HL-60 (cell line): ENCODE data around the gene CDHR1.

Experiments used
- DNase-seq, 2 experiments: peaks; one replicate each; pipeline ENCODE4 v3.0.0-alpha.2; 2010 to 2020; ENCODE audit warnings: low read depth in 1 of 2, low spot score in 1 of 2
- H3K27ac ChIP-seq: fragments of 250-450 bp; sonication (Bioruptor Pico); replicated peaks from 2 replicates; pipeline ENCODE4 v1.5.1; 2020; ENCODE audit warnings: mild to moderate bottlenecking, moderate library complexity
- H3K27me3 ChIP-seq: fragments of 250-450 bp; sonication (Bioruptor Pico); 2 replicates; pipeline ENCODE4 v1.5.1; 2021; ENCODE audit warnings: mild to moderate bottlenecking, moderate library complexity; ENCODE audit not compliant: insufficient read depth, poor library complexity, severe bottlenecking
- H3K4me3 ChIP-seq: replicated peaks from 2 replicates; pipeline ENCODE4 v1.5.1; 2011; ENCODE audit warnings: mild to moderate bottlenecking, control low read depth, low read length; ENCODE audit not compliant: insufficient read depth
- GABPA ChIP-seq: IDR thresholded peaks from 2 replicates; pipeline ENCODE4 v1.6.1; 2012; ENCODE audit warnings: low read depth
- POLR2AphosphoS5 ChIP-seq: IDR thresholded peaks from 2 replicates; pipeline ENCODE4 v1.6.1; 2012; ENCODE audit warnings: low read depth
- REST ChIP-seq: IDR thresholded peaks from 2 replicates; pipeline ENCODE4 v1.6.1; 2012; ENCODE audit warnings: low read depth; ENCODE audit not compliant: insufficient replicate concordance
- SPI1 ChIP-seq: IDR thresholded peaks from 2 replicates; pipeline ENCODE4 v1.6.1; 2012; ENCODE audit warnings: low read depth, mild to moderate bottlenecking, borderline replicate concordance
- TF ChIP-seq, protein P1 (sequence below): IDR thresholded peaks from one replicate; pipeline ENCODE4 v1.5.1; 2011; ENCODE audit warnings: low read length, control low read depth, inconsistent platforms; ENCODE audit not compliant: insufficient read depth

The CDHR1 gene

DNA sequence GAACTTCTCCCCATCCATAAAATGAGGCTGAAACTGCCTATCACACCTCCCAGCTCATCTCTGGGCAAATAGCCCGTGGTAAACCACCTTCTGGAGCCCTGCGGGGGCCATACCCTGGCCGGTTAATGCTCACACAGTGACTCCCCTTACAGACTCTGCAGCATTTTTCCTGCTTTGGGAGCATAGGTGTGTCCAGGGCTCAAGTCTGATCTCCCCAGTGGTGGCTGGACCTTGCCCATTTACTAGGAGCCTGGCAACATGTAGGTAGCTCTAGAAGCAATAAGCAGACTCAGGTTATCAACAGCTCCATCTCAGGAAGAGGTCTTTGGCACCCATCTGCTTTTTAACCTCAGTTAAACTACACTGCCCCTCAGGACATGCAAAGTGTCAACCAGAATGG is 5.5 kb upstream of the CDHR1 start:
- DNase-seq, result no peak
- H3K4me3 ChIP-seq, result no peak overlapping the region
- no peak for TF ChIP-seq SPI1
- TF ChIP-seq REST, result no peak
- peaks cover 7% of the 10 kb centered on the region for H3K27me3 ChIP-seq
- H3K27ac ChIP-seq, result no peak overlapping the region

DNA sequence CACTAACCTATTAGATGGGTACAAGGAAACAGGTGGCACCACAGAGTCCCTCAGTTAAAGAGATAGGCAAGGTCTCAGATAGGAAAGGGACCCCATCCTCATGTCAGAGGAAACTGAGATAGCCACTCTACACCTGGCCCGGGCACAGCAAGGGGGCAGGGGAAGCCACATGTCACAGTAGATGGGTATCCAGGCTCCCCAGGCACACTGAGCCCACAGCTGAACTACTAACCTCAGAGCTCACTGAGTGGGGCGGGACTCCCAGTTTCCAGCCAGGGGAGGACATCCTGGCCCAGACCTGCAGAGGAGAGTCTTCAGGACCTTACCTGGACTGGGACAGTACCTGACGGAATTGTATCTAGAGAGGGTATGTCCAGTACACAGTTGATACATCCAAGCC is 3.7 kb upstream of the CDHR1 start:
- TF ChIP-seq SPI1 (no peak), REST (no peak), GABPA (no peak)

GRCh38 chr10:84191106-84191505 is 3.2 kb upstream of the CDHR1 start:
- Histone ChIP-seq H3K27me3 (peaks cover 27% of the 10 kb centered on the region), H3K4me3 (no peak overlapping the region), H3K27ac (no peak overlapping the region)
- no peak for DNase-seq
- TF ChIP-seq, protein P1, sequence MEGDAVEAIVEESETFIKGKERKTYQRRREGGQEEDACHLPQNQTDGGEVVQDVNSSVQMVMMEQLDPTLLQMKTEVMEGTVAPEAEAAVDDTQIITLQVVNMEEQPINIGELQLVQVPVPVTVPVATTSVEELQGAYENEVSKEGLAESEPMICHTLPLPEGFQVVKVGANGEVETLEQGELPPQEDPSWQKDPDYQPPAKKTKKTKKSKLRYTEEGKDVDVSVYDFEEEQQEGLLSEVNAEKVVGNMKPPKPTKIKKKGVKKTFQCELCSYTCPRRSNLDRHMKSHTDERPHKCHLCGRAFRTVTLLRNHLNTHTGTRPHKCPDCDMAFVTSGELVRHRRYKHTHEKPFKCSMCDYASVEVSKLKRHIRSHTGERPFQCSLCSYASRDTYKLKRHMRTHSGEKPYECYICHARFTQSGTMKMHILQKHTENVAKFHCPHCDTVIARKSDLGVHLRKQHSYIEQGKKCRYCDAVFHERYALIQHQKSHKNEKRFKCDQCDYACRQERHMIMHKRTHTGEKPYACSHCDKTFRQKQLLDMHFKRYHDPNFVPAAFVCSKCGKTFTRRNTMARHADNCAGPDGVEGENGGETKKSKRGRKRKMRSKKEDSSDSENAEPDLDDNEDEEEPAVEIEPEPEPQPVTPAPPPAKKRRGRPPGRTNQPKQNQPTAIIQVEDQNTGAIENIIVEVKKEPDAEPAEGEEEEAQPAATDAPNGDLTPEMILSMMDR, result no peak
- TF ChIP-seq REST (no peak), SPI1 (no peak), POLR2AphosphoS5 (no peak), GABPA (no peak)

More for the DNA sequence above, 3.7 kb upstream of the CDHR1 start:
- Histone ChIP-seq H3K27me3 (peaks cover 23% of the 10 kb centered on the region), H3K4me3 (no peak overlapping the region), H3K27ac (no peak overlapping the region)
- no peak for DNase-seq

DNA sequence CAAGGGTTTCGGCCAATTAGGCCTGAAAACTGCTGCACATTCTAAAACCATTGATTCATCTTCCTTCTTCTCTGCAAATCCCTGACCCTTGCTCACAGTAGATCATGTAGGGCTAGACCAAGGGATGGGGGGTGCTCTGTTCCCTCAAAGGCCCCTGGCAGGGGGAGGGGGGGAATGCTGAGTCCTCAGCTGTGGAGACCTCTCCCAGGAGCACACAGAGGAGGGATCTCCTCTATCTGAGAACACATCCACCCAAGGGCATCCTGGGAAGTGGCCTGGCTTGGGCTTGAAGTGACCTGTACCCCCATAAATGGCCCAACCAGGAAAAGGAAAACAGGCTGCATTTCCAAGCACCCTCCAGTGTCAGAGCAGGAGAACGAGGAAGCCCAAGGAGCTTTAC is 1.0 kb upstream of the CDHR1 start:
- H3K4me3 ChIP-seq, result no peak overlapping the region
- H3K27ac ChIP-seq, result no peak overlapping the region
- peaks cover 30% of the 10 kb centered on the region for H3K27me3 ChIP-seq
- DNase-seq, result no peak
- TF ChIP-seq GABPA (no peak), REST (no peak), SPI1 (no peak), POLR2AphosphoS5 (no peak)
- TF ChIP-seq, protein P1, result no peak
